DMS79 treated with DMSO at 0.1 percent for 48 hours (cell line): Measurements from ENCODE around the gene GADL1.

Source experiments
- DNase-seq: peaks from one replicate; lab custom pipeline; 2025; lab: John Stamatoyannopoulos, UW

The GADL1 gene

GRCh38 chr3:30760040-30760695 is 134.3 kb downstream of the GADL1 start:
- DNase-seq, result no peak

DNA sequence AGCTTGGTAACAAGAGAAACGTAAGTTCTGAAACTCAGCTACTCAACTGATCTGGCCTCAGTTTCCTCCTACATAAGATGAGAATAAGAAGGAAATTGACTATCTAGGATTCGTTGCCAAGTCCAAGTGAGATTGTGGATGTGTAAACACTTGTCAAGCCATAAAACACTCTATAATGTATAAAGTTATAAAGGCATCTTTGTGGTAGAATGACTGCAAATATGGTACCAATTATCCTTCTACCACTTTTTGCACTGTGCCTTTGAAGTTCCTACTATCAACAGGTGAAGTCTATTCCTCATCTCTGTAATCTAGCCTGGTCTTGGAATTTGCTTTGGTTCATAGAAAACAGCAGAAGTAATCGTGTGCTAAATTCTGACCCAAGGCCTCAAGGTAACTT is 138.2 kb downstream of the GADL1 start:
- DNase-seq, result no peak

GRCh38 chr3:30754426-30754825 is 140.0 kb downstream of the GADL1 start:
- no peak for DNase-seq

DNA sequence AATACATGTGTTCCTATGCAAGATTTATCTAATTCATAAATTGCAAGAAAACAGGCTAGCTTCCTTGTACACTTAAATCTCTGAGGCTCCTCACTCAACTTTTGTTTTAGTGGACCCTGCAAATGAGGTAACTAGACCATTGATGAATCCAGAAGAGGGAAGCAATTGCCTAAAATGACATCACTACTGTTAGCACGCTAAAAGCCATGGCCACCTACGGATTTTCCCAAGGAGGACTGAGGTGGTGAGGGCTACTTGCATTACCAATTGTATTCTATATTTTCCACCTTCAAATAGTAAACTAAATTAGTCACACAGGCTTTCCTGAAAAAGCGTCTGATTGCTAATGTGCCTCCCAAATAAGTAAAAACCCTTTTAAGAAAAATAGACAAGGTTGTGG is 140.7 kb downstream of the GADL1 start:
- no peak for DNase-seq

DNA sequence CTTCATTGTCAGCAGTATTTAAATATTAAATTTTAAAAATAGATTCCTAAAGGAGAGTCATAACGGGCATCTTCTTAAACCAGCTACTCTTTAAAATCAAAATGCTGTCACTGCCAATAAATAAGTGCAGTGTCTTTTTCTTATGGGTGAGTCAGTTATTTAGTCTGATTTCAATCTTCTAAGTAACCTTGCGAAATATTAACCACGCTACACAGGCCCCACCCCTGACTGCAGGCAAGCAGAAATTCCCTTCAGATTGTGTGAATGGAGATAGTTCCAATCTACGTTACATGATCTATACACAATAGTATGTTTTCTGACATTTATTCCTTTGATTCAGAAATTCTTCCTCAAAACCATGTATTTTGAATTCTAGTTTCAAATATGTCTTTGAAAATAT is 141.5 kb downstream of the GADL1 start:
- no peak for DNase-seq

GRCh38 chr3:30752491-30752890 is 142.0 kb downstream of the GADL1 start:
- DNase-seq, result no peak

DNA sequence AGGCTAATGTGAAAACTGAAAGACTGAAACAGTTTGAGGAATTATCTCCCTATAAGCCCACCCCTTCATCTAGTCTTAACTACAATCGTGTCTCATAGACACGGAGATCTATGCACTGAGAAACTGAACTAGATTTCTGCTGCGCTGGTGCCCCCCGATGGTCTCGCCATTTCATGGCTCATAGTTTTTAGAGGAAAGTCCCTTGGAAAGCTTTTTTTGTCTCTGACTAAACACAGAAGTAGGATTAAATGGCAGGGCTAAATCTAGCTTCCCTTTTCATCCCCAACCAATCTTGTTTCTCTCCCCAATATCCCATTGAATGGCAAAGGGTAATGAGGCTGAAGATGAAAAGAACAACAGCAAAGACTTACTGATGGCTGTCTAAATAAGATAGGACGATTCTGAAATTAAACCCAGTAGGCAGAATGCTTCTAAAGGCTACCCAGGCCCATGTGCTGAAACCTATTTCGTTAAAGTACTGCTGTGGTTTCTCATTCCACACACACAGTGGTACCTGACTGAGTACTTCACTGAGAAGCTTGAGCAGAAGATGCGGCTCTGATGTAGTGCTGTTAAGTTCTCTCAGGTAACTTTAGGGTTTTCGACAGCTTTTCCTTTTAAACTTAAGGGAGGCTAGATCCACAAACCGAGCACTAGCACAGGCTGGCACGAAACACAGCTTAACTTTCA is 142.7 kb downstream of the GADL1 start:
- no peak for DNase-seq

DNA sequence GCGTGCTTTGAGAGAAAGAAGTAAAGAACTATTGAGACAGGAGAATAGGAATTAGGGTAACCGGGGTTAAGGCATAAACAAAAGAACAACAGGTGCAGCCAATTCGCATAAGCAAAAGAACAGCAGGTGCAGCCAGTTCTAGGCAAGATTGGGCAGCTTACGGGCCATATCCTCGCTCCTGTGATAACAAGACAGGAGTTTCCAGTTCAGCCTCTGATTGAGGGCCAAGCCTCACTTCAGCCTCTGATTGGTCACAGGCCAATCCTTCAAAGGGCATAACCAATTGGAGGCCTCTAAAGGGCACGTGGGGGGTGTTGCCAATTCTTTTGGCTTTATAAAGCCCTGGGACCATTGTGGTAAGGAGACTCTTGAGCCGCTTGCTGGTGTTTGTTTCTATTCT is 143.5 kb downstream of the GADL1 start:
- DNase-seq, result no peak

GRCh38 chr3:30749230-30749629 is 145.2 kb downstream of the GADL1 start:
- no peak for DNase-seq

DNA sequence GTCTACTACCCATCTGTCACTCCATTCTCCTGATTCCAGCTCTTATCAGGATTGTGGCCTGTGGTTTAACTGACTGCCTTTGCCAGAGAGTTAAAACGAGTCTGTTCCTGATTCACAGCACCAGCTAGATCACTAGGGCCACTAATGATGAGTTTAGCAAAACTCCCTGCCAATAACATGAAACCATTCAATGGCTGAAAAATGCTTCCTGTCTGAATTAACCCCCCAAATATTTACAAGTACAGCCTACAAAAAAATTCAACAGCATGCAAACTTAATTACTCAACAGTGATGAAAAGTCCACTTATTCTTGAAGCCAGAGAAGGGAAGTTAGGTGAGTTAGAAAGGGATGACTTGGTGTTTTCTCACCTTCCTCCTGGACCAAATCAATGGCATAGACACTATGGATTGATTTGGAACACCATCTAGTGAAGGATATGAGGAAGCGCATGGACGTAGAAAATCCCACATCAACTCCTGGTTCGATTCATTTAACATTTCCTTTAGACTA is 146.6 kb downstream of the GADL1 start:
- DNase-seq, result no peak

GRCh38 chr3:30743641-30744317 is 150.7 kb downstream of the GADL1 start:
- no peak for DNase-seq

DNA sequence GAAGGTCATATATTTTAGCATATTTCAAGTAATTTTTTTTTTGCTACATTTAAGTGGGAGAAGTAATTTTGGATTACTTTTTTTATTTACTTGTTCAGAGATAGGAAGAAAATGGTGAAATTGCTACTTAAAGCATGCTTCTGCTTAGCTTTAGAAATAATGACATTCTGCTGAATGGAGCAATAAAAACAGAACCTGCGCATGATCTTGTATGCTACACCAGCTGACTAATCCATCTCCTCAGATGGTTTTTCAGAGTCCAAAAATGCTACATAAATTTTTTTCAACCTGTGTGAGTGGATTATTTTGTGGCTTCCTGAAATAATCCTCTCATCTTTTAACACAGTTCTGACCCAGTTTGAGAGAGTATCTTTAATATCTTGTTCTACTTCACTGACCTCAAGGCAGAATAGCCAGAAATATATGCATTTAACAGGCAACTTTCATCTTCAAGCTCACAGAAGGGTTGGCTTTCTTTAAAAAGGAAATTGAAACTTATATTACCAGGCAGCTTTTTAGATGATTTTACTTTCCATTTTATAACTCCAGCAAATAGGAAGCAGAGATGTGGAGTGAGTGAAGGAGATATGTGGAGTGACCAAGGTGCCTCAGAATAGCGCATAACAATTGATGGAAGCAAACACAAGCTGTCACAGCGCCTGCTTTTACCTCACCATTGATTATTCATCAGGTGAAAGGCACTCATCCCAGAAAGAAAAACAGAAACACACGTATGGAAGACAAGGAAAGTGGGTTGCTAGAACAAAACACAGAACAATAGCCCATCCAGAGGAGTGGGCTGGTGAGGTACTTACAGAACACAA is 151.5 kb downstream of the GADL1 start:
- DNase-seq, result no peak

DNA sequence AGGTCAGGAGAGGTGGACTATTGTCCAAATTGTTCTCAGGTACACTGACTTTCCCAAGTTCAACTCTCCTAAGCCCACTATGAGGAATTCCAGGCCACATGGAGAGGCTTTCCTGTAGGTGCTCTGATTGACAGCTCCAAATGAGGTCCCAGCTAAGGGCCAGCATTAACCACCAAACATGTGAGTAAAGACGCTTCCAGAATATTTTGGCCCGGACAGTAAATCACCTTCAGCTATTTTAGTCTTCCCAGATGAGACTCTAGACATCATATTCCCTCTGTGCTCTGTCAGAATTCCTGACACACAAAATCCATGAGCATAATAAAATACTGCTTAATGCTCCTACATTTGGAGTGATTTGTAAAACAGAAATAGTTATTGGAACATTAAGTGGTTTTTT is 152.6 kb downstream of the GADL1 start:
- DNase-seq, result no peak

GRCh38 chr3:30738605-30739004 is 155.9 kb downstream of the GADL1 start:
- DNase-seq, result no peak

DNA sequence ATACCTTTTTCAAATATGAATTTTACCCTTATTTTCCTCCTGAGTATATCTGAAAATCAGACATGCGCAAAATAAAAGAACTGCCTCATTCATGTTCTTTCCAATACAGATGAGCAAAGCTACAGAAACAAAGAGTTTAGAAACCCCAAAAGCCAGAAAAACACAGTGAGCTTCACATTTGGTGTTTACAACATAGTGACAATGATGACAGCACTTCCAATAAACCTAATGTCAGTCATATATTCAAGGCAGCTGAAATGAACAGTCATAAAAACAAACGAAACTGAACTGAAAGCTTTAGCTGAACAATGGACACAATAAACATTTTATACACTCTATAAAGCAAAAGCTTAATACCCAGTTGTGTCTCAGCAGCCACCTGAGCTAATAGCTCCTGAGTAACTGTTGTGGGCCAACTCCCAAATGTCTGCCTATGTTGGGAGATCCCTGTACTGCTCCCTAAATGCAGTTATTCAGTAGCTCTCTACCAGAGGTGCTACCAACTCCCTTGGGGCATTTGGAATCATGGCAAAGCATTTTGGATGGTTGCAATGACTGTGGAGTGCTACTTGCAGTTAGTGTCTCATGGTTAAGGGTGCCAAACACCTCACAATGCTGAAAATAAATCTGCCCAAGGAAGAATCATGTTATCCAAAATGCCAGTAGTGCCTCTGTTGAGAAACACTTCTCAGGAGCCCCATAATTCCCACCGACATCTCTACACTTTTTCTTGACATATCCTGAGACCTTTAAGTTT is 156.5 kb downstream of the GADL1 start:
- no peak for DNase-seq

DNA sequence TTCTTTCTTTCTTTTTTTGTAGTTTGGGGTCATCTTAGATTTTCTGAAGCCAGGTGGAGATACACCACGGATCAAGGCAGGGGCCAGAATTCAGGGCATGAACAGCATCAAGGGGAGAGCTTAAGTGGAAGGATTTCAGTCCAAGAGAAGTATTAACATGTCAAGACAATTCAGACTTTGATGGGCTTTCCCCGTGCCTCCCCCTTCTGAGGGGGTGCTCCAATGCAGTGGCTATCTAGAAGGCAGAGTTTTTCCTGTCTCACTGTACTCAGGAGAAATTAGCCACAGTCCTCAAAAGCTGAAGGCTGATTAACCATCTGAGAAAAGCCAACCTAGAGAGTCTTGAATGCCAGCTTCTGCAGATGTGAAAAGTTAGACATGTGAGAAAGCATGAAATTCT is 160.8 kb downstream of the GADL1 start:
- no peak for DNase-seq

DNA sequence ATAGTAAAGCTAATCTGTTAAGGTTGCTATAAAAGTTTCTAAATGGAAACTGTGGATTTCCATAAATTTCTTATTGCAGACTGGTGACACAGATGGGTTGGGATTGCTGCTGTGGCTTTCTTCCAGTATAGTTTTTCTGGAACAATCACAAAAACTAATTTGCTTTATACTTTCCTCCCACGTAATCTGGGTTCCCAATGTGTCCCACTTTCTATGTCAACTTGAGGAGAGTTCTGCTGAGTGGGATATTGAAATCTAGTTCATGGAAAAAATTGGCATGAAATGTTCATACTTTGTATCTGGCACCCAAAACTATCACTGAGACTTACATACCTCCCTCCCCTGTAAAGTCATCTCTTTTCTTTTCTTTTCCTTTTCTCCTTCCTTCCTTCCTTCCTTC is 161.3 kb downstream of the GADL1 start:
- no peak for DNase-seq

DNA sequence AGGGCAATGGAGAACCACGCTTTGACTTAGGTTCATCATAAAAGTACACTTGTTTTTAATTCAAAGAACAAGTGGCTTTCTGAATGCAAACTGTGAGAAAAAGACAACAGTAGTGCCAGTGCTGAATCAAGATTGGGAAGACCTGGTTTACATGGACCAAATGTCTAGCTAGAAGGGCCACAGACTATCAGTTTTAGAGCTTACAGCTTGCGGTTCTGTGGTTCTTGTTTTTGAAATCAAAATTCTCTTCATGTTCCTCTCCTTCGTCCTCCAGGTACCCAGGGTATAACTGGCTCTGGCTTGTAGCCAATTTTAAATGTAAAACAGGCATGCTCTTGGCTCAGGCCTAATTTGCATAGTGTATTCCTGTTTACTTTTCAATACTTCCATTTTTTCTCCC is 163.5 kb downstream of the GADL1 start:
- DNase-seq, result no peak

GRCh38 chr3:30729936-30730335 is 164.5 kb downstream of the GADL1 start:
- DNase-seq, result no peak

- no peak for DNase-seq
These were observed 164.9 kb downstream of the GADL1 start for GRCh38 chr3:30729512-30729911.

GRCh38 chr3:30728143-30728542 is 166.3 kb downstream of the GADL1 start:
- DNase-seq, result no peak

- no peak for DNase-seq
These were observed 169.6 kb downstream of the GADL1 start for GRCh38 chr3:30724863-30725262.
